ENCODE data around the gene ADRA1B. TPM values are rescaled to one million over a fixed set of nuclear protein-coding genes. Genes with fewer than 3 reads are reported as not detected.

The ADRA1B gene
- total and polyA plus RNA-seq, 2 of the 8 experiments (the other 6 are each of a cell fraction or from before 2014, with no cell fraction given), result not detected

- TF ChIP-seq CHD2 (IDR thresholded peaks at IDR 0.05; ENCODE audit: low read length) (no peak), RBBP5 (IDR thresholded peaks at IDR 0.05; ENCODE audit: borderline replicate concordance, low read depth, low read length) (no peak)
These were observed 12.0 kb downstream of the ADRA1B start (continued) for GRCh38 chr5:159928122-159928909.
